CD4-positive, alpha-beta T cell treated with Interleukin-6 for 4 hours (primary cell): ENCODE data around the gene SPAG8.
A peak's percentile ranks its signal among the peaks of the same experiment; 100 is the strongest.

Experiments used
- DNase-seq: peaks from one replicate; pipeline ENCODE4 v3.0.0-alpha.2; 2020; ENCODE audit warnings: mixed read lengths

SPAG8 gene

DNA sequence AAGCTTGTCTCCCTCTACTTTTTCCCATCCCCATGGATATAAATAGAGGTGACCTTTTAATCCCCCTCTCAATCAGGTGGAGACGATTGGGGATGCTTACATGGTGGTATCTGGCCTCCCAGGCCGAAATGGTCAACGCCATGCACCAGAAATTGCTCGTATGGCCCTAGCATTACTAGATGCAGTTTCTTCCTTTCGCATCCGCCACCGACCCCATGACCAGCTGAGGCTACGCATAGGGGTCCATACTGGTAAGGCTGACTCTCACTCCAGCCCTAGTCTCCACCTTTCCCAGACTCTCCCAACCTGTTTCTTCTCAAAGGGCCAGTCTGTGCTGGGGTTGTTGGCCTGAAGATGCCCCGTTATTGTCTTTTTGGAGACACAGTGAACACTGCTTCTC, 3.6 kb downstream of the SPAG8 start:
- DNase-seq: no peak

- DNase-seq: no peak
Measured at GRCh38 chr9:35806101-35806500, 6.0 kb downstream of the SPAG8 start.

DNA sequence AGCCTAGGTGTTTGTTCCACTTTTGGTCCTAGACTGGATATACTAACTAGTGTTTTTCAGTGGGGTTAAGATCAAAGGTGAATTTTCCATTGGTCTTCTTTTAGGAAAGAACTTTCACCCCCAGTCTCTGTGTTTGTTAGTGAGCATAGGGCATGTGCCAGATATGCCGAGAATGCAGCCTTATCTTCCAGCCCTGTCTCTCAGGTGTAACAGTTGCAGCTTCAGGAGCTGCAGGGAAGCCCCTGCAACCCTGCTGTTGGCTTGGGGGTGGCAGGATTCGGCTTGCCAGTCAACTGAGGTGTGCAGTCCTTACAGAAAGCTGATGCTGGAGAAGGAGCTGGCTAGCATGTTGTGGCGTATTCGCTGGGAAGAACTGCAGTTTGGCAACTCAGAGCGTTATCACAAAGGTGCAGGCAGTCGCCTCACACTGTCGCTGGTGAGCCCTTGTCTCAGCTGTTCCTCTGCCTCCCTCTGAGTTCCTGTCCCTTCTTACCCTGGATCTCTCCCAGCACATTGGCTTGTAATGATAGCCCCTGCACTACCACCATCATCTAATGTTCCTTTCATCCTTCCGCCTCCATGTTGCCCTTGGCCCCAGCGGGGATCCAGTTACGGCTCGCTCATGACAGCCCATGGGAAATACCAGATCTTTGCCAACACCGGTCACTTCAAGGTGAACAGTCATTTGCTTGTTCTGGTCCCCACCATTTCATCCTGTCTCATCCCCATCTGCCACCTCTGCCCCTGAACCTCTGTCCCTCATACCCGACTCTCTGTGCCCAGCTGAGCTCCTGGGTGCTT, 10.5 kb downstream of the SPAG8 start:
- no peak for DNase-seq

GRCh38 chr9:35800530-35800929, 11.5 kb downstream of the SPAG8 start:
- no peak for DNase-seq

DNA sequence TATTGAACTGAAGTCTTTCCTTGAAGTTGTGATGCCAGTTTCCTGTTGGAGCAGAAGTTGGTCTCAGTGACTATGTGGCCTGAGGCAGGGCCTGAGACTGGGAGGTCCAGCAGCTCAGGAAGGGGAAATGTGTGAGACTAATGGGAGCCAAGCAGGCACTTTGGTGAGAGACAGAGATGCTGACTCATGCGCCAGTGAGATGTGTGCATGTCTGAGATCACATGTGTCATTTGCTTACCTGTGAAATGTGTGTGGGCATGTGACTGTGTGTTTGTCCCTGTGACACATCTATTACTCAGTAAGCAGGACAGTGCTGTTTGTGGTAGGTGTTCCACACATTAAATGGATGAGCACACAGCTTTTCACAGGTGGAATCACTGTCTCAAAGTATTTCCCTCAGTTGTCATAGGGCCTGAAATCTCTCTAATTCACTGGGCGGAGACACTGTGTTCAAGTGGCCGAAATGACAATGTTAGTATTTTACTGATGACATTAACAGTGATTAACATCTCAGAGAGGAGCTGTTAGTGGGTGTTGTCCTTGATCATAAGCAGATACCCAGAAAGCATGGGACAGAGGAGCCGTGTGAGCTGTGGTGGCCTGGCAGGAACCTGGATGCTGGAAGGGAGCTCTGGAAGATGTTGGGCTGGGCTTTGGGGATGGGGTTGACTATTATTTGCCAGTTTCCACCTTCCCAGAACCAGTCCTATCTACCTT, 13.2 kb downstream of the SPAG8 start:
- no peak for DNase-seq

- no peak for DNase-seq
Measured at GRCh38 chr9:35797311-35798109, 14.6 kb downstream of the SPAG8 start.

DNA sequence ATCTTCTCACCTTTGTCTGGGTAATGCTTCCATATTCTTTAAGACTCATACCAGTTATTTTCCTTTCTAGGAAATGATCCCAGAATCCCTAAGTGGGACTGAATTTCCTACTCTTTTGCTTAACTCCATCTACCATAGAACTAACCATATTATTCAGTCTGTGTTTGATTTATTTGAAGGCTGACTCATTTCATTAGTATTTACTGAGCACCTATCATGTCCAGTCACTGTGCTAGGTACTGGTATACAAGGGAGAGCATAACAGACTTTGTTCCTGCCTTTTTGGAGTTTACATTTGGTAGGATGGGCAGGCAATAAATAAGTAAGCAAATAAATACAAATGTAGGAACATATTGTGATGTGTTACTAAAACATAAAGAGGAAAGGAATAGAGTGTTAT, 16.4 kb downstream of the SPAG8 start:
- no peak for DNase-seq

- DNase-seq: no peak
Measured at GRCh38 chr9:35793461-35793860, 18.6 kb downstream of the SPAG8 start.

GRCh38 chr9:35792826-35793225, 19.2 kb downstream of the SPAG8 start:
- no peak for DNase-seq

GRCh38 chr9:35792024-35792813, 19.8 kb downstream of the SPAG8 start:
- DNase-seq: no peak

DNA sequence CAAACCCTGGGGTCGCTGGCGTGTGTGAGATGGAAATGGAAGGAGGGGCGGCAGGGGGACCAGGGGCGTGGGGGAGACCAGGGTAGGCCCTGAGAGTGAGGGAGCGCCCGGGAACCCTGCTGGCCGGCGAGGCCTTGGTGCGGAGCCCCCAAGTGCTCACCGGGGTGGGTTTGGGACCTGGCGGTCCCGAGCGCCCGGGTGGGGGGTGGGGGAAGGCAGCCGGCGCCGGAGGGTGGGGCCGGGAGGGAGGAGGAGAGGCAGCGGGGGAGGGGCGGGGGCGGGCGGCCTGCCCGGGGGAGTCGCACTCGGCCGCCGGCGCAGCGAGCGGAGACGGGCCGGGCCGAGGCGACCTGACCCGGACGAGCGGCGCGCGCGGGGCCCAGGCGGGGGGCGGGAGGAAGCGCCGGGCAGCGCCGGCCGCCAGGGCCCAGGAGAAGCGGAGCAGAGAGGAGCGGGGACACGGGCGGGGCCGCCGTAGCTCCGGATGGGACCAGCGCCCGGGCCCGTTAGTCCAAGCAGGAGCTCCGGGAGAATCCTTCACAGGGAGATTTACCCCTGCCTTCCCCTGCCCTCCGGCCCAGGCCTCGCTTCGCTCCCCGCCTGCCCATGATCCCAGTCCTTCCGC, 20.7 kb downstream of the SPAG8 start, which contains the start of gene NPR2:
Gene NPR2, plus strand, starts transcription at position 295 of the 625 bp plus-strand sequence. CDS start 818 bp downstream, outside the sequence.
- DNase-seq: no peak

DNA sequence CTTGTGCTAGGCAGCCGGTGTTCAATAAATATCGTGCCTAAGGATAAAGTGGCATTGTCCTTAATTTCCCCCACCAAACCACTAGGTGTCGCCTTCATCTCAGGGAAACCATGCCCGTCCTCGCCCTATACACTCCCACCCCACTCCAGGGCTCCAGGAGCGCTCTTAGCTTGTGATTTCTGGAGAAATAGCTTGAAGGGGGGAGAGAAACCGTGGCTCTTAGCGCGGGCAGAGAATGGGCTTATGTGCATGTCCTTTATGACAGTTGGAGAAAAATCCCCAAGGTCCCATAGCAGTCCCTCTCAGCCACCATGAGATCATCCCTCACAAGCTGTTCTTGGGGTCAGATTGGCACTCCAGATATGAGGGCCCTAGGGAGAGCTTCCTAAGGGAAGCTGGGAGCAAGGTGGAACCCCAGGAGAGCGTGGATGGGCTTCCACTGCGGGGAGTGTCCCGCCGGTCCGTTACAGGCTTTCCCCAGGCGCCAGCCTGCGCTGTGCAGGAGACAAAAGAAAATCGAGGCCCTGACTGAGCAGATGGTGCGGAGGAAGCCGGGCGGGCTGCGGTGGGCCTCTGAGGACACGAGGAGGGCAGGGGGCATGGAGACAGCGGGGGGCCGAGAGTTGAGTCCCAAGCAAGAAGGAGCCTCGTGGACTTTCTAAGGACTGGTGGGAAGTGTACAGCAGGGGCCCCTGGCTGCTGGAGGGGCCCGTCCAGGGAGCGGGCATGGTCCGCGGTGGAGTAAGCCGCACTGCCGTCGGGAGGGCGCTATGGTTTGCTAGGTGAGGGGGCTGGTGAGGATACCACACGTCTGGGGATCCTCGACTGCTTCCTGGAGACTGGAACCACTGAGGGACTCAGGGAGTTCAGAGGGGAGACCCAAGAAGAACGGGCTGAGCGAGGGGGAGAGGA, 21.4 kb downstream of the SPAG8 start:
- peak; percentile 69 for DNase-seq

DNA sequence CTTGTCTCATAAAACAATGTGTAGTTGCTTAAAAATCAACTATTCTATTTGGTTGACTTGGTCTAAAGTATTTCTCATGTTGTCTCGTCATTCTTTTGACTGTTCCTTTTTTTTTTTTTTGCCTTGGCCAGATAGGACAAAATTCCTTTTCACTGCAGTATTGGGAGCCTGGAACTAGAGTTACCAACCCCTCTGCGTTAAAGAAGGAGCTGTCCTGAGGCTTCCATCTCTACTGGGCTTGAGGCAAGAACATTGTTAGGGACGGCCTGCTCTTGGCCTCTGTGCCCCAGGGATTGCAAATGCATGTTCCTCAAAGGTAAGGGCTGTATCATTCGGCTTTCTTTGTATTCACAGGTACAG, 22.1 kb downstream of the SPAG8 start:
- DNase-seq: no peak

GRCh38 chr9:35789541-35789940, 22.5 kb downstream of the SPAG8 start:
- DNase-seq: no peak

DNA sequence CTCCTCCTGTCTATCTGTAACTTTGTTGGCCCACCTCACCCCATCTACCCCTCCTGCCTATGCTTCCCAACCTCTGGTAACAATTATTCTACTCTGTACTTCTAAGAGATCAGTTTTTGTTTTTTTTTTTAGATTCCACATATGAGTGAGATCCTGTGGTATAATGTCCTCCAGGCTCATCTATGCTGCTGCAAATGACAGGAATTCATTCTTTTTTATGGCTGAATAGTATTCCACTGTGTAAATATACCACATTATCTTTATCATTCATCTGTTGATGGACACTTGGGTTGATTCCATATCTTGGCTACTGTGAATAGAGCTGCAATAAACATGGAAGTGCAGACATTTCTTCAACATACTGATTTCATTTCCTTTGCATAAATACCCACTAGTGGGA, 28.6 kb downstream of the SPAG8 start:
- DNase-seq: no peak

GRCh38 chr9:35781066-35781465, 31.0 kb downstream of the SPAG8 start:
- no peak for DNase-seq

DNA sequence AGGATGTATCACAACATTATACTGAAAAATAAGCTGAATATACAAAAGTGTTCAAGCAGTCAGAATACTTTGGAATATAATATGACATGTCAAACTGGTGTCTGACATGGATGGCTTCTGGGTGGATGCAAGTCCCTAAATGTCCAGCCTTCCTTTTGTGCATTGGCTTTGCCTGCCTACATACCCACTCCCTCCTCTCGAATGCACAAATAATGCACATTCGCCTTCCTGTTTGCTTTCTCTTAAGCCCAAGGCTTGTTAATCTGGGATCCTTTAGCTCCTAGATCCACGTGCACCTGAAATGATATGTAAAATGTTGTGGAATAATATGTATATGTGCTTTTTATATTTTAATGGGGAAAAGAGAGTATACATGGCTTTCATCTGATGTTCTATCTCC, 33.6 kb downstream of the SPAG8 start:
- no peak for DNase-seq

- DNase-seq: no peak
Measured at GRCh38 chr9:35776018-35776417, 36.0 kb downstream of the SPAG8 start.

- no peak for DNase-seq
Measured at GRCh38 chr9:35774907-35775635, 37.0 kb downstream of the SPAG8 start.

- DNase-seq: no peak
Measured at GRCh38 chr9:35771943-35772342, 40.1 kb downstream of the SPAG8 start.
